DOHH2 (cell line): Measurements from ENCODE around the gene AMZ1.

ENCODE experiments used
- H3F3A ChIP-seq: fragments of 200-600 bp; sonication (generic), shearing (Covaris generic); 2 replicates; pipeline ENCODE4 v1.6.0; 2016; ENCODE audit warnings: antibody characterized with exemption, mild to moderate bottlenecking; ENCODE audit not compliant: control insufficient read depth, insufficient read depth
- H3K27ac ChIP-seq: fragments of 200-600 bp; sonication (generic); 2 replicates; pipeline ENCODE4 v1.5.1; 2014; ENCODE audit warnings: low read depth, mild to moderate bottlenecking, low read length, moderate library complexity
- H3K27me3 ChIP-seq: fragments of 200-600 bp; sonication (generic); 2 replicates; pipeline ENCODE4 v1.6.1; 2014; ENCODE audit warnings: mild to moderate bottlenecking, low read length, mixed read lengths; ENCODE audit not compliant: control insufficient read depth
- H3K36me3 ChIP-seq: fragments of 200-600 bp; sonication (generic); 2 replicates; pipeline ENCODE4 v1.6.1; 2014; ENCODE audit warnings: mild to moderate bottlenecking, low read length, moderate library complexity, mixed read lengths; ENCODE audit not compliant: control insufficient read depth
- H3K4me1 ChIP-seq: fragments of 200-600 bp; sonication (generic); 2 replicates; pipeline ENCODE4 v1.6.1; 2014; ENCODE audit warnings: mild to moderate bottlenecking, low read length, mixed read lengths; ENCODE audit not compliant: control insufficient read depth
- H3K4me2 ChIP-seq: fragments of 200-600 bp; sonication (generic); 2 replicates; pipeline ENCODE4 v1.6.0; 2014; ENCODE audit warnings: mild to moderate bottlenecking, low read length, moderate library complexity
- H3K4me3 ChIP-seq: fragments of 200-600 bp; sonication (generic); 2 replicates; pipeline ENCODE4 v1.5.1; 2014; ENCODE audit warnings: mild to moderate bottlenecking, low read length, mixed read lengths
- H3K79me2 ChIP-seq: fragments of 200-600 bp; sonication (generic); 2 replicates; pipeline ENCODE4 v1.6.1; 2014; ENCODE audit warnings: mild to moderate bottlenecking, low read length, mixed read lengths; ENCODE audit not compliant: control insufficient read depth
- H3K9me2 ChIP-seq: fragments of 200-600 bp; sonication (generic); replicated peaks from 2 replicates; pipeline ENCODE4 v1.6.1; 2014; ENCODE audit warnings: mild to moderate bottlenecking, low read length, mixed read lengths; ENCODE audit not compliant: control insufficient read depth
- H3K9me3 ChIP-seq: fragments of 200-600 bp; sonication (generic); 2 replicates; pipeline ENCODE4 v1.6.1; 2014; ENCODE audit warnings: antibody characterized with exemption, low read length, mixed read lengths; ENCODE audit not compliant: control insufficient read depth, insufficient read depth
- H4K20me1 ChIP-seq: fragments of 200-600 bp; sonication (generic); 2 replicates; pipeline ENCODE4 v1.6.0; 2014; ENCODE audit warnings: low read depth, mild to moderate bottlenecking, antibody characterized with exemption, low read length, moderate library complexity; ENCODE audit not compliant: control insufficient read depth, insufficient read depth
- CTCF ChIP-seq: fragments of 200-600 bp; sonication (generic); IDR thresholded peaks from one replicate; pipeline ENCODE4 v1.5.1; 2014; ENCODE audit warnings: antibody characterized with exemption, mild to moderate bottlenecking, low read depth, low read length; ENCODE audit not compliant: poor library complexity, severe bottlenecking
- EZH2phosphoT487 ChIP-seq: fragments of 200-600 bp; sonication (generic); IDR thresholded peaks from 2 replicates; pipeline ENCODE4 v1.6.1; 2017; ENCODE audit warnings: borderline replicate concordance, mild to moderate bottlenecking, antibody characterized with exemption, low read length, moderate library complexity, mixed read lengths

The AMZ1 gene

GRCh38 chr7:2680792-2681490 is 7.1 kb upstream of the AMZ1 start:
- Histone ChIP-seq H3K4me1 (no peaks in the 10 kb centered on the region), H3K4me2 (no peak overlapping the region), H3K36me3 (no peaks in the 10 kb centered on the region), H3K27me3 (peaks cover 21% of the 10 kb centered on the region), H3K27ac (no peak overlapping the region), H3K9me2 (no peaks in the 10 kb centered on the region), H3K79me2 (no peaks in the 10 kb centered on the region), H3K9me3 (no peaks in the 10 kb centered on the region), H3F3A (no peaks in the 10 kb centered on the region), H4K20me1 (no peaks in the 10 kb centered on the region), H3K4me3 (no peak overlapping the region)
- TF ChIP-seq CTCF (peak; percentile 78), EZH2phosphoT487 (no peak)

- H3K27ac ChIP-seq, result no peak overlapping the region
- H3K4me3 ChIP-seq, result no peak overlapping the region
- H4K20me1 ChIP-seq, result no peaks in the 10 kb centered on the region
- no peaks in the 10 kb centered on the region for H3F3A ChIP-seq
- no peak for TF ChIP-seq CTCF
- no peak for TF ChIP-seq EZH2phosphoT487
- H3K36me3 ChIP-seq, result no peaks in the 10 kb centered on the region
- H3K9me2 ChIP-seq, result no peaks in the 10 kb centered on the region
- H3K4me1 ChIP-seq, result no peaks in the 10 kb centered on the region
- H3K4me2 ChIP-seq, result no peak overlapping the region
- no peaks in the 10 kb centered on the region for H3K79me2 ChIP-seq
- no peaks in the 10 kb centered on the region for H3K9me3 ChIP-seq
- peaks cover 27% of the 10 kb centered on the region for H3K27me3 ChIP-seq
Measured at GRCh38 chr7:2681929-2682799, 5.8 kb upstream of the AMZ1 start.

- Histone ChIP-seq H3K79me2 (no peaks in the 10 kb centered on the region), H3F3A (no peaks in the 10 kb centered on the region), H3K27me3 (peaks cover 48% of the 10 kb centered on the region), H3K4me3 (no peak overlapping the region), H3K9me3 (no peaks in the 10 kb centered on the region), H3K4me1 (peaks cover 9% of the 10 kb centered on the region), H4K20me1 (no peaks in the 10 kb centered on the region), H3K27ac (no peak overlapping the region), H3K36me3 (no peaks in the 10 kb centered on the region), H3K4me2 (no peak overlapping the region), H3K9me2 (no peaks in the 10 kb centered on the region)
- TF ChIP-seq CTCF (no peak), EZH2phosphoT487 (no peak)
Measured at GRCh38 chr7:2684501-2684900, 3.5 kb upstream of the AMZ1 start.
